Suprapubic skin (tissue), 4 donors: ENCODE data around the gene ASIC3. TPM values are rescaled to one million over a fixed set of nuclear protein-coding genes. Genes with fewer than 3 reads are reported as not detected.

ENCODE experiments used
- DNase-seq, 2 donors: peaks; one replicate each; pipeline ENCODE4 v3.0.0-alpha.2; 2019; ENCODE audit warnings: low spot score in 2 of 2
- H3K27ac ChIP-seq: fragments of 200-600 bp; sonication (generic); one replicate; pipeline ENCODE4 v1.5.1; 2019
- H3K27me3 ChIP-seq: fragments of 200-600 bp; sonication (generic); one replicate; pipeline ENCODE4 v1.5.1; 2019
- H3K36me3 ChIP-seq: fragments of 200-600 bp; sonication (generic); one replicate; pipeline ENCODE4 v1.5.1; 2019
- H3K4me1 ChIP-seq: fragments of 200-600 bp; sonication (generic); one replicate; pipeline ENCODE4 v1.5.1; 2019
- H3K4me3 ChIP-seq: fragments of 200-600 bp; sonication (generic); one replicate; pipeline ENCODE4 v1.5.1; 2019; ENCODE audit warnings: mild to moderate bottlenecking
- H3K9me3 ChIP-seq: fragments of 200-600 bp; sonication (generic); one replicate; pipeline ENCODE4 v1.5.1; 2019
- CTCF ChIP-seq, 2 donors: fragments of 200-600 bp in 1 of 2; fragments of 450-650 bp in 1 of 2; sonication (generic) in 1 of 2; IDR thresholded peaks; one replicate each; pipeline ENCODE4 v1.5.1; 2016 to 2019; ENCODE audit warnings: antibody characterized with exemption in 2 of 2, mild to moderate bottlenecking in 1 of 2, moderate library complexity in 1 of 2
- EP300 ChIP-seq: sonication (generic); formaldehyde crosslinking; IDR thresholded peaks from one replicate; pipeline ENCODE4 v1.6.1; 2017; ENCODE audit warnings: antibody characterized with exemption
- POLR2A ChIP-seq, 2 donors: fragments of 450-650 bp; IDR thresholded peaks; one replicate each; pipeline ENCODE4 v1.6.1; 2017; ENCODE audit warnings: antibody characterized with exemption in 2 of 2, mild to moderate bottlenecking in 2 of 2, moderate library complexity in 2 of 2
- POLR2AphosphoS5 ChIP-seq, 3 donors: sonication (generic); formaldehyde crosslinking; IDR thresholded peaks; one replicate each; pipeline ENCODE4 v1.6.1; 2017; ENCODE audit warnings: antibody characterized with exemption in 3 of 3
- whole genome bisulfite sequencing: methylation state at CpG from one replicate; pipeline ENCODE4 v1.1.5; 2018; 5-methylcytosine and 5-hydroxymethylcytosine counted together
- total RNA-seq, 4 donors: library from RNA; depleted of rRNA; stranded (reverse); fragments of >200 nt; gene quantifications; one replicate each; pipeline ENCODE4 v1.1.0, GENCODE V29; 2016

ASIC3 gene
- total RNA-seq, 4 donors from 2014 or later, result 2.6 to 8.7 (median 4.1) TPM

GRCh38 chr7:151045262-151045661 lies 3.1 kb upstream of the ASIC3 start:
- no peak for DNase-seq
- H3K27ac ChIP-seq, result no peak overlapping the region
- H3K9me3 ChIP-seq, result no peaks in the 10 kb centered on the region
- WGBS, result 83% methylated on average over 1 of the region's 11 CpGs
- TF ChIP-seq CTCF (IDR thresholded peaks at IDR 0.05) (no peak), POLR2AphosphoS5 (IDR thresholded peaks at IDR 0.05) (no peak), EP300 (no peak), POLR2A (IDR thresholded peaks at IDR 0.05) (no peak)
- peaks cover 6% of the 10 kb centered on the region for H3K4me1 ChIP-seq
- H3K27me3 ChIP-seq, result no peaks in the 10 kb centered on the region
- peaks cover 42% of the 10 kb centered on the region for H3K36me3 ChIP-seq
- no peak overlapping the region for H3K4me3 ChIP-seq

- H3K27ac ChIP-seq, result no peak overlapping the region
- TF ChIP-seq POLR2A (IDR thresholded peaks at IDR 0.05) (no peak), POLR2AphosphoS5 (IDR thresholded peaks at IDR 0.05) (no peak), CTCF (IDR thresholded peaks at IDR 0.05) (no peak), EP300 (no peak)
- 82% methylated on average over 2 of the region's 9 CpGs for WGBS
- peaks cover 7% of the 10 kb centered on the region for H3K27me3 ChIP-seq
- peaks cover 40% of the 10 kb centered on the region for H3K36me3 ChIP-seq
- no peak overlapping the region for H3K4me3 ChIP-seq
- H3K9me3 ChIP-seq, result no peaks in the 10 kb centered on the region
- DNase-seq, result no peak
- peaks cover 11% of the 10 kb centered on the region for H3K4me1 ChIP-seq
These were observed 2.4 kb upstream of the ASIC3 start for GRCh38 chr7:151045967-151046366.

- TF ChIP-seq CTCF (IDR thresholded peaks at IDR 0.05) (no peak), POLR2A (IDR thresholded peaks at IDR 0.05) (no peak), POLR2AphosphoS5 (IDR thresholded peaks at IDR 0.05) (no peak), EP300 (no peak)
- Histone ChIP-seq H3K9me3 (no peaks in the 10 kb centered on the region), H3K4me3 (no peak overlapping the region), H3K27ac (no peak overlapping the region), H3K27me3 (peaks cover 9% of the 10 kb centered on the region), H3K36me3 (peaks cover 32% of the 10 kb centered on the region), H3K4me1 (peaks cover 18% of the 10 kb centered on the region)
- no peak for DNase-seq
- 17% methylated on average over 5 of the region's 14 CpGs for WGBS
These were observed 1.4 kb upstream of the ASIC3 start for GRCh38 chr7:151046603-151047573.

- Histone ChIP-seq H3K27me3 (peaks cover 9% of the 10 kb centered on the region), H3K9me3 (no peaks in the 10 kb centered on the region), H3K4me1 (peaks cover 18% of the 10 kb centered on the region), H3K36me3 (peaks cover 18% of the 10 kb centered on the region), H3K27ac (no peak overlapping the region), H3K4me3 (no peak overlapping the region)
- no peak for DNase-seq
- no peak for TF ChIP-seq EP300
- no peak for TF ChIP-seq CTCF (IDR thresholded peaks at IDR 0.05)
- TF ChIP-seq POLR2A (IDR thresholded peaks at IDR 0.05), result no peak
- TF ChIP-seq POLR2AphosphoS5 (IDR thresholded peaks at IDR 0.05), result no peak
- 90% methylated on average over 18 of the region's 38 CpGs for whole genome bisulfite sequencing
These were observed 656 bp downstream of the ASIC3 start for GRCh38 chr7:151048911-151049463.

- Histone ChIP-seq H3K4me3 (peak overlapping the region; percentile 28), H3K9me3 (no peaks in the 10 kb centered on the region), H3K36me3 (no peaks in the 10 kb centered on the region), H3K27me3 (peaks cover 9% of the 10 kb centered on the region), H3K4me1 (peaks cover 18% of the 10 kb centered on the region), H3K27ac (no peak overlapping the region)
- WGBS, result 4% methylated on average over 18 of the region's 50 CpGs
- no peak for DNase-seq
- TF ChIP-seq CTCF (IDR thresholded peaks at IDR 0.05) (no peak), POLR2AphosphoS5 (IDR thresholded peaks at IDR 0.05) (peak in 1 of 3 donors; percentile 45)
These were observed 2.8 kb downstream of the ASIC3 start for GRCh38 chr7:151051108-151051507.
